NOMO-1 treated with DMSO at 0.1 percent for 48 hours (cell line): ENCODE measurements around the gene CYP19A1.

Source experiments
- DNase-seq: peaks from one replicate; lab custom pipeline; 2025; ENCODE audit not compliant: unreplicated experiment; lab: John Stamatoyannopoulos, UW

The CYP19A1 gene

DNA sequence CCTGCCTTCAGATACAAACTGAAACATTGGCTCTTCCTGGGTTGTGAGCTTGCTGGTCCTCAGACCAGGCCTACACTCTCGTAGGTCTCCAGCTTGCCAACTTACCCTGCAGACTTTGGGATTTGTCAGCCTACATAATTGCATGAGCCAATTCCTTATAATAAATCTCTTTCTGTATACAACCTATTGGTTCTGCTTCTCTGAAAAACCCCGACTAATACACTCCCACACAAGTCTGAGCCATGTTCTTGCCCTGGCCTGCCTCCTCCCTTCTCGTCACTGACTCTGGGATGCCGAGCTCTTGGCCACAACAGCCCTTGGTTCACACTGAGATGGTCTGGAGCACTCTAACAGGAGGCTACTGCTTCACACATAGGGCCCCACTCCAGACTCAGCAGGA, 9.5 kb downstream of the CYP19A1 start:
- no peak for DNase-seq

DNA sequence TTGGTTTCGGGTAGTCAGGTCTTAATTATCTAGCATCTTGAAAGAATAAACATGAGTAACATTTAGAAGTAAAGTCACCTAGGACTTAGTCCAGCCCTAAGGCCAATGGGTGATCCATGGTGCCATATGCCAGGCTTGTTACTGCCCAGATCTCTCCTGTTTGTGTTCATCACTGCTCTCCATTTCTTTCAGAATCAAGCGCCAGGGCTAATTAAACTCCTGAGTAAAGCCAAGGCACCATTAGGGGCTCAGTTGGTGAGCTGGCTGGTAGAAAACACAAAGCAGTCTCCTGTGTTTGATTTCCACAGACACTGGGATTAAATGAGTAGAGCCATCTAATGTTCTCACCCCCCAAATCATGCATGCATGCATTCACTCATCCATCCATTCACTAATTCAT, 11.3 kb downstream of the CYP19A1 start:
- DNase-seq, result no peak

DNA sequence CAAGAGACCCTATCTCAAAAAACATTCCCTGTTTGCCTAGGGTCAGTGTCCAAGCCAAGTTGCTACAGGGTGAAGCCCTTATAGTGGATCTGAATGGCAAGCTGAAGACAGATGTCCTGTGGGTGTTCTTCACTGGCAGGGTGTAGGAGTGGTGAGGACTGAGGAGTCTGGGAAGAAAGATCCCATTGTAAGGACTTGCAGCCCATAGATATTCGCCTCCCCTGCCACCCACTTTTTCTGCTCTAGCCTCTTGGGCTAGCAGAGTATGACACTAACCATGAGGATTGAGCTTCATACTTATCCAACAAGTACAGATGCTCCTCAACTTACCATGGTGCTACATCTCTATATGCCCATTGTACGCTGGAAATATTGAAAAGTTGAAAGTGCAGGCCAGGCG, 13.2 kb downstream of the CYP19A1 start:
- DNase-seq, result no peak

DNA sequence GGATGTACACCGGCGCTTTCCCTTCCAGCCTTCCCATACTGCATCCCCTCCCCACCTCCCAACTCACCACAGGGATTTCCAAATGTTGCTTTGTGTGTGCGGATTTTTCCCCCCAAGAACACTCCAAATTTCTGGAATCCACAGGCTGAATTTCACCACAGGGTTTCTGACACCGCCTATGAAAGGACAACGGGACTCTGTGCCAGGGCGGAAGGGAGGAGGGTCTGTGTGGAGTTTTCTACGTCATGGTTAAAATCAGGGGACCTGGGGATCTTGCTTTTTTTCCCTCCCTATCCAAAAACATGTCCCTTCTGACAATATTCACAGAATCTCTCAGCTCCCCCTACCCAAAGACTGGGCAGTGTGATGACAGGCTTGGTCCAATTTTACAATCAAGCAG, 14.6 kb downstream of the CYP19A1 start:
- DNase-seq, result no peak

DNA sequence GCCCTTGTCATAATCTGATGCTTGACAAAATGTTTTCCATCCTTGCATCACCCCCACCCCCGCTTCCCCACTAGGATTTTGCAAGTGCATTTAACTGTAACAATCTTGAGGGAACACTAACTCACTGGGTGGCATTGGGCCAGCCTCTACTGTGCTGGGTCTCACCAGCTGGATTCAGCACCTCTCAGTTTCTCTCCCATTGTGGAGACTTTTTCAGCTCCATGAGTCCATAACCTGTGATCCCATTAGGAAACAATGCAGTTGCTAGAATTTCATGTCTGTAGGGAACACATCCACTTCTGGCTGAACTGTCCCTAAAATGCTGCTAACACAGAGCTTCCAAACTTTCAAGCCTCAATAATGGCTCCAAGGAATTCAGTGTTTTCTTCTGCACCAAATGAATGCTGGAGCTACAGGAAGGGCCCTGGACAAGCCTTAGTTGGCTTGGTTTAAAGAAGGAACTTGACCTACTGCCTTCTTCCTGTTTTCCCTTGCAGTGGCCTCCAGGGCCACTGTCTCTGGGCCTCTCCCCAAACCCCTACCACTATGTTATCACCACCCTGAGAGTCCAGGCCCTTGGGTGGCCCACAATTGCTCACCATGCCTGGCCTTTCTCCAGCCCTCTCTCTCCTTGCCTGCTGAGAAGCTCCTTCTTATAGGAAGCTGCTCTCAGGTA, 15.6 kb downstream of the CYP19A1 start:
- DNase-seq, result peak; percentile 54

DNA sequence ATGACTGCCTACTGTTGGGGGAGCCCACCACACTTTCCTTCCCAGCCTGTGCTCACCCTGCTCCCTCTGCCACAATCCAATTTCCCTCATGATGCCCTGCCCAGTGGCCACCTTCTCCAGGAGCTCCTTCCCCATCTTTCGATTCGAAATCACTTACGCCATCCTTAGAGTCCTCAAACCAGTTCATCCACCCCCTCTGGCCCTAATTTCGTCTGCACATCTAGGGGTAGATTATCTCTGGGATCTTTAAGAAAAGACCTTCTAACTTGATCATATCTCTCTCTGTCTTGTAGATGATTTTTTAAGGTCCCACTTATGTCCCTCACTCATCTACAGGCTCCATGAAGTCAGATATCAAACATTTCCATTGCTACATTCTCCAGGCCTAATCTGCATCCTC, 17.1 kb downstream of the CYP19A1 start:
- DNase-seq, result no peak

DNA sequence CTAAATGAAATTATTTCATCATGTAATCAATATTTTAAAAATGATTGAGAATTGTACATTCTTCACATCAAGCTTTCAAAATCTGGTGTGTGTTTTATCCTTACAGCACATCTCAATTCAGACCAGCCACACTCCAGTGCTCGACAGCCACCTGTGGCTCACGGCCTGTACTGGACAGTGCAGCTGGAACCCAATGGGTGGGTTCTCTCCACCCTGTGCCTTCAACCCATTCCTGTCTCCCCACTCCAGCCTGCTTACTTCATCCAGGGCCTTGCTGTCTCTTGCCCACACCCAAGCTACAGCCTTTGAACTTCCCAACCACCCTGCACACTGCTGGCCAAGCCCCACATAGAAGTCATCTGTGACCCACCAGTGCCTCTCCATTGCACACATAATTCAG, 17.6 kb downstream of the CYP19A1 start:
- DNase-seq, result no peak

DNA sequence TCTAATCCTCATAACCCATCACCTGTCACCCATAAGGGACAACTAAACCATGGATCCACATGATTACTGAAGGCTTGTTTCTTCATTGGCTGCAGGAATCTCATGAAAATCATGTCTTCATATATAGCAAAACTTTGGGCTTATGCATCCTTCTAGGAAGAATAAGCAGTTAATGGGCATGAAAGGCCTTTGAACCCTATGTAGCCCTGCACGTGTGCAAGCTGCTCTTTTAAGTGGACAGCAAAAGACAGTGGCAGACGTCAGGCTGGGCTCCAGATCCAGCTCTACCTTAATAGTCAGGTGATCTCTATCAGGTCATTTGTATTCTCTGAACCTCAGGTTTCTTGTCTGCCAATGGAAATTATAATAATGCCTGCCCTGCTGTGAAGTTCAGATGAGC, 18.9 kb downstream of the CYP19A1 start:
- no peak for DNase-seq

DNA sequence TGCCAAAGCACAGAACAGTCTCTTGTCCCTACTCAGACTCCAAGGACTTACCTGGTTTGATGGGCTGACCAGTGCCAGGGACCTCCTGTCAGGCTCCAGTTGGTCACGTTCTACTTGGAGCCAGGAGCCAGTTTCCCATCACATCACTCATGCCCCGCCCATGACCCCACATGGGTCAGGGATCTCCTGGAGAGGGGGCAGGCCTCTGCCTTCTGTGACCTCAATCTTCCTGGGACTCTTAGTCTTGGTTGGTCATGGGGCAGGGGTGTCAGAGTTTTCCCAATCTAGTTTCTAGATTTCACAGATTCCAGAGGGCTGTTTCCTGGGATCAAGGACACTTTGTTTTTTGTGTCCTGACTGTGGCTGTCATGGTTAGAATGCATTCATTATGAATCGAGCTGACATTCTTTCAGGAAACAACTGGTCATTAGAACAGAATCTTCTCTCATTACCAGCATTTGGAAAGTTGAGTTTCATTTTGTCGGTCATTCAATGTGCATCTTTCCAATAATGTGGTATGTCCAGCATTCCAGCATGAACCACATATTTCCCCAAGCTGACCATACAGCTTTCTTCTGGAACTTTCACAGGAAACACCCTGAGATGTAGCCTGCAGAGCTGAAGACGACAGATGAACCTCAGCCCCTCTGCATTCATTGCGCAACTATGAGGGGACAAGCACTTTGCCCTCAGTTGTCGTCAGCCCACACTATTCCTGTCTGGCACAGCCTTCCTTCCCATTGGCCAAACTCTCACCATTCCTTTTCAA, 19.8 kb downstream of the CYP19A1 start:
- no peak for DNase-seq

DNA sequence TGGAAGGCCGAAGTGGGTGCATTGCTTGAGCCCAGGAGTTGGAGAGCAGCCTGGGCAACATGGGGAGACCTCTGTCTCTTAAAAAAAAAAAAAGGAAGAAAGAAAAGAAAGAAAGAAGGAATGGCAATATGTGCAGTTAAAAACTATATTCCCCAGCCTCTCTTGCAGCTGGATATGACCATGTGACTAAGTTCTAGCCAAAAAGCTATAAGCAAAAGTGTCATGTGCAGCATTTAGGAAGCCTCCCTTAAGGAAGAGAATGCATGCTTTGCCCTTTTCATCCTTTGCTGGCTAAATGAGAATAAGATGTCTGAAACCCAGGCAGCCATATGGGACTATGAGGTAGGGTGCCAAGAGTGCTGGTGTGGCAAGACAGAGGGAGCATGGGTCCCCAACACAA, 21.8 kb downstream of the CYP19A1 start:
- no peak for DNase-seq

DNA sequence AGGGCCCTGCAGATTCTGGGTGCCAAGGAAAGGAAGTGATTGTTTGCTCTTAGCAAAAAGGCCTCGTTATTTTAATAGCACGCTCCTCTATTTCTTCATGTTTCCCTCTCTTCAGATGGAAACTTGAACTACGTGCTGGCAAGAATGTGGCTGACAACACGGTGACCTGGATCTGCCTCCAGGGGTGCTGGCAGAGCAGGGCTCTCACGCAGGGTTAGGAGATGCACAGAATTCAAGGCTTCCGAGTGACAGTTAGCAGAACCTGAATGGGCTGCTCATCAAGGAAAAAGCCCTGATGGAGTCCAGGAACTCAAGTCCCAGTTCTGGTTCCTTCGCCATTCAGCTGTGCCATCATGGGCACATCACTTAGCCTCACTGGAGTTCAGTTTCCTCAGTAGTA, 22.7 kb downstream of the CYP19A1 start:
- no peak for DNase-seq

DNA sequence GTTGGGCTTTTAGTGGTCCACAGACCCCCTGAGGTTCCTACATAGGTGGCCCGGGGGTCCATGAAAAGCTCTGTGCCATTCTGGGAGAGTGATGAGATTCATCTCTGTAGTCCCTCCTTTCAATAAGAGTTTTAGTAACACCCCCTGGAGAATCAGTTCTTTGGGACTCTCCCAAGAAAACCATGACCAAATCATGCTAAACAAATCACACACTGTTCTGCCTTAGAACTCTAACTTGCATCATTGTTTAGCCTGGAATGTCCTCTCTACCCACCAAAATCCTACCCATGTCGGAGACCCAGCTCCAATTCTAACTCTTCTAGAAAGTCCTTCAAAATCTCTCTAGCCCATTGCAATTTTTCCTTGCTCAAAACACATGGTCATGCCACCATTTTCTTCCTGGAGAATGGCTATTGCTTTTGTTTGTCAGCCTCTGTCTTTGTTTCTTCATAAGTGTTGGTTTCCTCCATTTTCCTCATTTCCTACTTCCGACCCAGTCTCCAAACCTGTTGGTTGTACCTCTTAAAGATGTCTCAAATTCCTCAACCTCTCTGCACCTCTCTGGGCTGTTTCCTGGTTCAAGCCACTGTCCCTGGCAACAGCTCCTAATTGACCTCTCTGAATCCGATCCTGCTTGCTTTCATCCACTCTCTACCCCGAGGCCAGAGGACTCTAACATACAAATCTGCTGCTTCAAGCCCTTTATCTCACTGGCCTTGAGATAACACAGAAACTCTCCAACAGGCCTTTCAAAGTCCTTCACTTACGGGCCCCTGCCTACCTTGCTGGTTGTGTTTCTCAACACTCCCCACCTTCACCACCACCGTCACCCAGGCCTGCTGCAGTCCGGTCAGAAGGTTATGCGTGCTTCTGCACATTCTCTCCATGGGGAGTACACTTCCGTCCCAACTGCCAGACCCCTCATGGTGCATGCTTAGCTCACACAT, 23.7 kb downstream of the CYP19A1 start:
- DNase-seq, result no peak

DNA sequence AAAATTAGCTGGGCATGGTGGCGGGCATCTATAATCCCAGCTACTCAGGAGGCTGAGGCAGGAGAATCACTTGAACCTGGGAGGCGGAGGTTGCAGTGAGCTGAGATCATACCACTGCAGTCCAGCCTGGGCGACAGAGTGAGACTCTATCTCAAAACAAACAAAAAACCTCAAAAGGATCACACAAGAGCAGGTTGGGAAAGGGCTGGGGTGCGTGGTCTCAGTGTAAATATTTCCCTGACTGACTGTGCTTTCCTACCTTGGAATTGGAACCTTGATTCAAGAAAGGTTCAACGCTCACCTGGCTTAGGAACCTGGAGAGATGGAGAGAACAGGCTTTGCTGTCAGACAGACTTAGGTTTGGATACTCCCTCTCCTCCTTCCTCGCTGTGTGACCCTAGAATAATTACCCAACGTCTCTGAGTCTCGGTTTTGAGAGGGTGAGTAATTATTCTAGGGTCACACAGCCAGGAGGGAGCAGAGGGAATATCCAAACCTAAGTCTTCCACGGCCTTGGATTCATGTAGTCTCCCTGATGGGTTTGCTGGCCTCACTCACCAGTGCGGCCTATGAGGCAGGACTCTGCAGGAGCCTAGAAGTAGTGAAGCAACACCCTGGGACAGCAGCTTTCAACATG, 24.6 kb downstream of the CYP19A1 start:
- DNase-seq, result no peak

DNA sequence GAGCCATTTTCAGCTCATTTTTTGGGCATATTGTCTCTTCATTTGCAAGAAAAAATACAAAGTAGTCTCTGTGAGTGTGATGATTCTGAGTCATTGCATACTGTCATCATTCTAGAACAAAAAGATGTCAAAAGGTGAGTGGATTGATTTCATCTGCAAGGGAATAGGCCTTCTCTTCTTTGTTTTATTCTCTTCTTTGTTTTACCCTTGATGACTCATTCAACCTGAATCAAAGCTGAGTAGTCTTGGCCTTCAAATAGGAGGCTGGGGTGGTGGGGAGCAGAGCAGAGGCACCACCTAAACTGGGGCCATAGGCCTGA, 25.4 kb downstream of the CYP19A1 start:
- DNase-seq, result no peak

DNA sequence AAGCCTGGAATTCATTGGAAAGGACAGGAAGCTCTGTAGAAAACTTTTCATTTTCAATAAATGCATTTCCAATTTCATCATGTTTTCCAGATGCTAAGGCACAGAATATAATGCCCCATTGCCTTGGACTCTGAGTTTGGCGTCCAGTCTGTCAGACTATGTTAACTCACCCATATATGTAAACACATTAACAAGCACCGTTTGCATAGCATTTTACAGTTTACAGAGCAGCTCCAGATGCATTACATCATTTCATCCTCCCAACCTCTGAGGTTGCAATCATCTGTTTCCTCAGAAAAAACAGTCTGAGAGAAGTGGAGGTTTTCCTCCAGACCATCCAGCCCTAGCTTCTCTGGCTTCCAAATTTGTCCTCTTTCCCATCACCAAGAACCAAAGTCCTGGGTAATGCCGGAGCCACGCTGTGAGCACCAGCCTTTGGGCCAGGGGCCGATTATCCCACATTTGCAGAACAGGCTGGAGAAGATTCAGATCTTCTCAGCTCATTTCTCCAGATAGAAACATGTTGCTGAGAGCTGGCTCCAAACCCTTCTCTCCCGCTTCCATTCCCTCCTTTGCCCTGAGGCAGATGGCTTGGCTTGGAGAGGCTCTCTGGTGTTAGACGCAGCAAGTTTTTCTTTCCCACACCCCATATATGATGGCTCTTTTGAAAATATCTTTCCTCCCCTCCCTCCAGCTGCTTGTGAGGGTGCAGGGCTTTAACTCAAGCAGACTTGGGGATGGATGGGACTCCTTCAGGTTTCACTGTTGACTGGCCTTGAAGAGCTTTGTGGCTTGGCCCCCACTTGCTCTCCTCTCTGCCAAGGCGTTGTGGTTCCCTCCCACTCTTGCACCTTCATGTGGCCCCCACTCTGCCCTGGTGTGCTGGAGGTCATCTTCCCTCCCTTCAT, 26.0 kb downstream of the CYP19A1 start:
- no peak for DNase-seq

DNA sequence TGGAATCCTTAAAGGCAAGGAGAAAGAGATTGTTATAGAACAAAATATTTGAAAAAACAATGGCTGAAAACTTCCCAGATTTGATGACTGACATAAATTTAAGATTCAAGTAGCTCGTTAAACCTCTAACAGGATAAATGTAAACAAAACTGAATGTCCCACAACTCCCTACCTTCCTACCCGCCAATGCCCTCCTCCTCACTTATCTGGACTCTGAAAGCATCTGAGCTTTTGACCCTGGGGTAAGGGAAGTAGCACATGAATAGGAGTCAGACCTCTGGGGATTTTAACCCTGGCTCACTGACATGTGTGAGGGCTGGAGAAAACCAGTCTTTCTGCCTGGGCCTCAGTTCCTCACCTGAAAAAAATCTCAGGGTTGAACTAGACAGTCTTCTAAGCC, 26.9 kb downstream of the CYP19A1 start:
- DNase-seq, result no peak

DNA sequence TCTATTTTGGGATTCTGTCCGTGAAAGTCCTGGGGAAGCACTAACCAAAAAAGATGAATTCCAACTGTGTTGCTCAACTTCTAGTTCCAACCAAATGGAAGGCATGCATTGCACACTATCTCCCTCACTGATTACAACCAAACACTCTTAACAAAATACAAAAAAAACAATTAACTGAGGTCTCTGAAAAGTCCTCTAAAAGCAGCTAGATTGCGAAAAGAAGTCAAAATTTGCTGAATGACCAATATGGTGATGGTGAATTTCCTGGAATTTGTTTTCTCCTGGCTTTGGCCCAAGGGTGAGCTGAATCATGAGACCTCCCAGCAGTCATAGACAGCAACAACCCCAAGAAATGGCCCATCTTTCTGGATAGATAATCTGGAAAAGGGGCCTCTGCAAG, 28.3 kb downstream of the CYP19A1 start:
- DNase-seq, result no peak

DNA sequence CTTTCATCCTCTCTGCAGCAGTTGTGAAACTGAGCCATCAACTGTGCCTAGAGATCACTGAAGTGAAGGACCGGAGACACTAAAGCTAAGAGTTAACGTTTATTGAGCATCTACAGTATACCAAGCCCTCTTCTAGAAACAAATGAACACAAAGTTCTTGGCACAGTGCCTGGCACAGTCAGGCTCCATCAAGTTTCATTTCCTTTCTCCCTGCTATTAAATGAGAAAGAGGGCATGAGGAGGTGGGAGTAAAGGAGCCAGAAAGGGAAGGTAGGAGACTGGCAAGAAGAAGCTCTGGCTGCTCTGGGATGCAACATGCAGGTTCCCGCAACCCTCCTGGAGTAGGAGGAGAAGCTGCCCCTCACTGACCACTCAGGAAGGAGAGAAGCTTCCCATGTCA, 30.6 kb downstream of the CYP19A1 start:
- no peak for DNase-seq

DNA sequence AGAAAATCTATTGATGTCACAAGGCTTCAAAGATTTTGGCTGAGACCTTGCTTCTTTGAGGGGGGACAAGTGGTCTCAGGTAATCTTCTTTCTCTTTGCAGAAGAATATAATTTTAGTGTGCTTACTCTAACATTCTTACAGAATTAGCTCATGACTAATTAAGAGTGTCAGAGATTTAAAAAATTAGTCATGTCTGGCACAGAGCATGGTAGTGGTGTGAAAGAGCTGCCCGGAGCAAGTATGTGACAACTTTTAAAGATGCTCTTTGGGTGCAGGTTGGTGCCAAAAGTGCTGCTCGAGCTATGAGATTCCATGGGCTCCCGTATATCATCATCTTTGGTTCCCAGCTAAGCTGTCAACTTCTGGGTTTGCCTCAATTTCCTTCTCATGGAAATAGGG, 31.1 kb downstream of the CYP19A1 start:
- no peak for DNase-seq

DNA sequence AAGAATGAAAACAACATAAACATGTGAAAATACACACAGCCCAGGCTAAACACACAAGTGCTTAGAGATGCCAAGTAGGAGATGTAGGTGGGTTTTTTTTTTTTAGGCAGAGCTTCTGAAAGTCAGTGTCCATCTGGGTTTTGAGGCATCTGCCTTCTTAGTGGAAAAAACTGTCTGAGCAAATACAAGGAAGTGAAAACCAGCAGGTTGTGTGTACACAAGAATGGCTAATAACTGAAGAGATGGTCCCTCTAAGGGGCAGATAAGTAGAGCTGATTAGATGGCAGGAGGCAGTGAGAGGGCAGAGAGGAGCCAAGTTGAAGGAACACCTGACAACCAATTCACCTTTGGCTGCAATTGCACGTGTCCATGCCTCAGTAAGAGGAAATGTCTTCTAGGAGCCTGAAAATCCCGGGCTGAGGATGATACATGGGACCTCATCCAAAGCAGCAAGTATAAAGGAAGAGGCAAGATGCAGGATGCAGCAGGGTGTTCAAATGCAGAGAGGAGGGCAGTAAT, 34.9 kb downstream of the CYP19A1 start:
- DNase-seq, result peak; percentile 56
